Vagina (tissue), 2 donors: ENCODE data around the gene RAF1.

ENCODE experiments used
- CTCF ChIP-seq, 3 experiments: fragments of 450-650 bp in 2 of 3; fragments of 200-600 bp in 1 of 3; sonication (generic) in 1 of 3; IDR thresholded peaks; one replicate each; pipeline ENCODE4 v1.5.1; 2017 to 2019; ENCODE audit warnings: antibody characterized with exemption in 3 of 3, mild to moderate bottlenecking in 2 of 3, moderate library complexity in 2 of 3
- POLR2AphosphoS5 ChIP-seq, 2 donors: sonication (generic); formaldehyde crosslinking; IDR thresholded peaks; one replicate each; pipeline ENCODE4 v1.9.0; 2017; ENCODE audit warnings: antibody characterized with exemption in 2 of 2, mild to moderate bottlenecking in 2 of 2, low read depth in 1 of 2; ENCODE audit not compliant: insufficient read depth in 1 of 2

DNA sequence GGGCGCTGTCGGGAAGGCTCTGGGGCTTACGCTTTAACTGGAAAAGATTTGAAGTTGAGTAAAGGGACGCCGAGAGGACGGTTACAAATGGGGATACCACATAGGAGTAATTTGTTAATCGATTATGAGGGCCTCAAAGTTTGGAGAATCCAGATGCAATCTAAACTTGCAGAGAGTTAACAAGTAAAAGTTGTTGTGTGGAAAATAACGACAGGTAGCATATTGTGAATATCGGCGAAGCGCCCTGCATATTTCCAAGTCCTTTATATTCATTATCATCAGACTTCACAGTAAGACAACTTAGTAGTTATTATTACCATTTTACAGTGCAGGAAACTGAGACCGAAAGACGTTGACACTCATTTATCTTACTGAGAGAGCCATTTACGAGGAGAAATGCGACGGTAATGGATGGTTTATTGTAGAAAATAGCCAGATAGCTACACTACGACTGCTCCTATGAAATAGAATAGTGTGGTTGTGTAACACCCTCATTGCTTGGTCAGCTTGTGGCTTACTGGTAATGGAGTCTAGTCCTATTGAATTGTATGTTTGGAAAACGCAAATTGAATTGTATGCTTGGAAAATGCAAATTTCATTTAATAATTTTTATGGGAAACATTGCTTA lies 106.3 kb downstream of the RAF1 start:
- TF ChIP-seq CTCF (IDR thresholded peaks at IDR 0.05) (no peak), POLR2AphosphoS5 (IDR thresholded peaks at IDR 0.05; ENCODE audit: insufficient read depth in 1 of 2, low read depth in 1 of 2) (no peak)
